Liver (tissue), 9 donors: ENCODE results near the gene MED20. TPM values are rescaled to one million over a fixed set of nuclear protein-coding genes. Genes with fewer than 3 reads are reported as not detected.

Experiments used
- DNase-seq: peaks from one replicate; pipeline ENCODE4 v3.0.0-alpha.2; 2017; ENCODE audit warnings: low spot score
- H3K27ac ChIP-seq, 2 donors: one replicate each; pipeline ENCODE4 v1.7.0; 2013; ENCODE audit warnings: inconsistent platforms in 2 of 2, low read length in 2 of 2, control low read depth in 1 of 2, low read depth in 1 of 2, mild to moderate bottlenecking in 1 of 2
- H3K27me3 ChIP-seq, 4 donors: one replicate each; pipeline versions ENCODE4 v1.6.1 to v1.7.0; 2013; ENCODE audit warnings: low read length in 3 of 4, inconsistent platforms in 1 of 4, mild to moderate bottlenecking in 1 of 4, moderate library complexity in 1 of 4; ENCODE audit not compliant: control insufficient read depth in 4 of 4, insufficient read depth in 4 of 4
- H3K36me3 ChIP-seq, 4 donors: one replicate each; pipeline versions ENCODE4 v1.6.1 to v1.7.0; 2013; ENCODE audit warnings: low read length in 3 of 4, mild to moderate bottlenecking in 3 of 4, low read depth in 1 of 4, moderate library complexity in 1 of 4; ENCODE audit not compliant: control insufficient read depth in 4 of 4, insufficient read depth in 3 of 4
- H3K4me1 ChIP-seq, 4 donors: one replicate each; pipeline versions ENCODE4 v1.6.1 to v1.7.0; 2013; ENCODE audit warnings: low read length in 3 of 4, mild to moderate bottlenecking in 3 of 4, moderate library complexity in 1 of 4; ENCODE audit not compliant: control insufficient read depth in 4 of 4, insufficient read depth in 4 of 4
- H3K4me3 ChIP-seq, 3 donors: one replicate each; pipeline versions ENCODE4 v1.6.1 to v1.7.0; 2013; ENCODE audit warnings: low read length in 3 of 3, control low read depth in 1 of 3, low read depth in 1 of 3, mild to moderate bottlenecking in 1 of 3
- H3K9ac ChIP-seq, 2 donors: one replicate each; pipeline ENCODE4 v1.7.0; 2013; ENCODE audit warnings: low read length in 2 of 2, mild to moderate bottlenecking in 2 of 2, moderate library complexity in 2 of 2, control low read depth in 1 of 2, low read depth in 1 of 2
- H3K9me3 ChIP-seq, 4 donors: one replicate each; pipeline versions ENCODE4 v1.6.1 to v1.7.0; 2013; ENCODE audit warnings: low read length in 3 of 4; ENCODE audit not compliant: control insufficient read depth in 4 of 4
- EGR1 ChIP-seq, 2 donors: IDR thresholded peaks; 2 replicates each; pipeline ENCODE4 v1.6.1; 2016 to 2018; ENCODE audit warnings: antibody characterized with exemption in 2 of 2, low read depth in 2 of 2
- FOXA1 ChIP-seq: IDR thresholded peaks from 2 replicates; pipeline ENCODE4 v1.6.1; 2016; ENCODE audit warnings: antibody characterized with exemption
- FOXA2 ChIP-seq: IDR thresholded peaks from 2 replicates; pipeline ENCODE4 v1.6.1; 2016; ENCODE audit warnings: antibody characterized with exemption
- HNF4A ChIP-seq, 2 donors: conservative IDR thresholded peaks; 2 replicates each; pipeline ENCODE4 v1.6.1; 2016; ENCODE audit warnings: antibody characterized with exemption in 2 of 2, mild to moderate bottlenecking in 2 of 2
- HNF4G ChIP-seq: IDR thresholded peaks from 2 replicates; pipeline ENCODE4 v1.6.1; 2016; ENCODE audit warnings: antibody characterized with exemption
- JUND ChIP-seq, 2 donors: IDR thresholded peaks; 2 replicates each; pipeline ENCODE4 v1.6.1; 2016; ENCODE audit warnings: antibody characterized with exemption in 2 of 2
- NR2F2 ChIP-seq: IDR thresholded peaks from 2 replicates; pipeline ENCODE4 v1.6.1; 2016; ENCODE audit warnings: antibody characterized with exemption
- RAD21 ChIP-seq, 2 donors: IDR thresholded peaks; 2 replicates each; pipeline ENCODE4 v1.6.1; 2016; ENCODE audit warnings: antibody characterized with exemption in 2 of 2, mild to moderate bottlenecking in 2 of 2
- RXRA ChIP-seq, 2 donors: IDR thresholded peaks; 2 replicates each; pipeline ENCODE4 v1.6.1; 2017 to 2018; ENCODE audit warnings: antibody characterized with exemption in 2 of 2, mild to moderate bottlenecking in 1 of 2
- SP1 ChIP-seq: IDR thresholded peaks from 2 replicates; pipeline ENCODE4 v1.6.1; 2018; ENCODE audit warnings: antibody characterized with exemption, mild to moderate bottlenecking
- TAF1 ChIP-seq: conservative IDR thresholded peaks from 2 replicates; pipeline ENCODE4 v1.6.1; 2016; ENCODE audit warnings: antibody characterized with exemption, mild to moderate bottlenecking
- WGBS: extraction: QIAGEN DNeasy Blood & Tissue Kit; methylation state at CpG from one replicate; pipeline ENCODE4 v1.1.7; 2013; 5-methylcytosine and 5-hydroxymethylcytosine counted together
- polyA plus RNA-seq, 2 donors: library from polyadenylated mRNA; stranded (reverse) in 1 of 2; unstranded in 1 of 2; fragments of 200-250 nt in 1 of 2; fragments of >200 nt in 1 of 2; fragmentation: Nextera tagmentation in 1 of 2; extraction: Ambion mirVana in 1 of 2; gene quantifications; one replicate each; pipeline versions ENCODE4 v1.2.1 to v1.2.3, GENCODE V29; 2013 to 2015
- total RNA-seq, 2 donors: library from RNA; depleted of rRNA; stranded (reverse); fragments of >200 nt; gene quantifications; one replicate each; pipeline ENCODE4 v1.2.3, GENCODE V29; 2014
- TF ChIP-seq, protein P1 (sequence below): IDR thresholded peaks from 2 replicates; pipeline ENCODE4 v1.6.1; 2016; ENCODE audit warnings: antibody characterized with exemption
- TF ChIP-seq, protein P2 (sequence below): fragments of 150-350 bp; IDR thresholded peaks from 2 replicates; pipeline ENCODE4 v1.5.1; 2017; ENCODE audit warnings: improper control_type of control experiment, low read depth, low read length; ENCODE audit not compliant: missing input control
- TF ChIP-seq, protein P3 (sequence below): IDR thresholded peaks from 2 replicates; pipeline ENCODE4 v1.6.1; 2016; ENCODE audit warnings: antibody characterized with exemption
- TF ChIP-seq, protein P4 (sequence below): IDR thresholded peaks from 2 replicates; pipeline ENCODE4 v1.6.1; 2016; ENCODE audit warnings: antibody characterized with exemption, mild to moderate bottlenecking
- TF ChIP-seq, protein P5 (sequence below): IDR thresholded peaks from 2 replicates; pipeline ENCODE4 v1.6.1; 2016; ENCODE audit warnings: antibody characterized with exemption
- donor health status: healthy.
- donor health status: healthy.
- donor health status: healthy.
- donor health status: healthy.
- donor health status: healthy.

The MED20 gene
- total and polyA plus RNA-seq, 4 donors: 3.5 to 11.9 (median 8.6) TPM

DNA sequence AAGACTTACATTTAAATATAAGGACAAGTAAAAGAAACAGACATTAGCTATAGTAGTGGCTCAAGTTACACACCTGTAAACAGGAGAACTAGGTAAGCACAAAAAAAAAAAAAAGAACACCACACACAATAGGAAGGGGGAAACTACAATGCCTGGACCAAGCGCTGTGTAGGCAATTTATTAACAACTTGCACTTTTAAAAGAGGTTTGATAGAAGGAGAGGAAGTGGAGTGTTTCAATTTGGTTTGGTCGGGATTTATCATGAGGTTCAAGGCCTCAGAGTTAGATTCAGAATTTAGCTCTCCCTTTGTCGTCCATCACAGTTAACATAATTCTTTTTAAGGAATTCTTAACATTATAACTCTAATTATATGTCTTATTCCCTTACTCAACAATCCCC lies 24.7 kb downstream of the MED20 start:
- Histone ChIP-seq H3K27ac (peak overlapping the region; percentile 73 to 82), H3K27me3 (no peaks in the 10 kb centered on the region), H3K9ac (no peak overlapping the region), H3K4me1 (peaks cover 0 to 19% (median 6%) of the 10 kb centered on the region in 4 donors), H3K4me3 (peak overlapping the region; percentile 77 to 97 (median 85)), H3K36me3 (peaks cover 0 to 7% (median 4%) of the 10 kb centered on the region in 4 donors), H3K9me3 (no peaks in the 10 kb centered on the region)
- DNase-seq: no peak
- TF ChIP-seq FOXA2: no peak
- TF ChIP-seq HNF4G: no peak
- no peak for TF ChIP-seq EGR1 (IDR thresholded peaks at IDR 0.05; ENCODE audit: low read depth in 2 of 2)
- TF ChIP-seq, protein P1, sequence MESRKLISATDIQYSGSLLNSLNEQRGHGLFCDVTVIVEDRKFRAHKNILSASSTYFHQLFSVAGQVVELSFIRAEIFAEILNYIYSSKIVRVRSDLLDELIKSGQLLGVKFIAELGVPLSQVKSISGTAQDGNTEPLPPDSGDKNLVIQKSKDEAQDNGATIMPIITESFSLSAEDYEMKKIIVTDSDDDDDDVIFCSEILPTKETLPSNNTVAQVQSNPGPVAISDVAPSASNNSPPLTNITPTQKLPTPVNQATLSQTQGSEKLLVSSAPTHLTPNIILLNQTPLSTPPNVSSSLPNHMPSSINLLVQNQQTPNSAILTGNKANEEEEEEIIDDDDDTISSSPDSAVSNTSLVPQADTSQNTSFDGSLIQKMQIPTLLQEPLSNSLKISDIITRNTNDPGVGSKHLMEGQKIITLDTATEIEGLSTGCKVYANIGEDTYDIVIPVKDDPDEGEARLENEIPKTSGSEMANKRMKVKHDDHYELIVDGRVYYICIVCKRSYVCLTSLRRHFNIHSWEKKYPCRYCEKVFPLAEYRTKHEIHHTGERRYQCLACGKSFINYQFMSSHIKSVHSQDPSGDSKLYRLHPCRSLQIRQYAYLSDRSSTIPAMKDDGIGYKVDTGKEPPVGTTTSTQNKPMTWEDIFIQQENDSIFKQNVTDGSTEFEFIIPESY: no peak
- TF ChIP-seq FOXA1: no peak
- TF ChIP-seq, protein P2, sequence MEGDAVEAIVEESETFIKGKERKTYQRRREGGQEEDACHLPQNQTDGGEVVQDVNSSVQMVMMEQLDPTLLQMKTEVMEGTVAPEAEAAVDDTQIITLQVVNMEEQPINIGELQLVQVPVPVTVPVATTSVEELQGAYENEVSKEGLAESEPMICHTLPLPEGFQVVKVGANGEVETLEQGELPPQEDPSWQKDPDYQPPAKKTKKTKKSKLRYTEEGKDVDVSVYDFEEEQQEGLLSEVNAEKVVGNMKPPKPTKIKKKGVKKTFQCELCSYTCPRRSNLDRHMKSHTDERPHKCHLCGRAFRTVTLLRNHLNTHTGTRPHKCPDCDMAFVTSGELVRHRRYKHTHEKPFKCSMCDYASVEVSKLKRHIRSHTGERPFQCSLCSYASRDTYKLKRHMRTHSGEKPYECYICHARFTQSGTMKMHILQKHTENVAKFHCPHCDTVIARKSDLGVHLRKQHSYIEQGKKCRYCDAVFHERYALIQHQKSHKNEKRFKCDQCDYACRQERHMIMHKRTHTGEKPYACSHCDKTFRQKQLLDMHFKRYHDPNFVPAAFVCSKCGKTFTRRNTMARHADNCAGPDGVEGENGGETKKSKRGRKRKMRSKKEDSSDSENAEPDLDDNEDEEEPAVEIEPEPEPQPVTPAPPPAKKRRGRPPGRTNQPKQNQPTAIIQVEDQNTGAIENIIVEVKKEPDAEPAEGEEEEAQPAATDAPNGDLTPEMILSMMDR: no peak
- TF ChIP-seq RXRA (IDR thresholded peaks at IDR 0.05): no peak
- TF ChIP-seq, protein P3, sequence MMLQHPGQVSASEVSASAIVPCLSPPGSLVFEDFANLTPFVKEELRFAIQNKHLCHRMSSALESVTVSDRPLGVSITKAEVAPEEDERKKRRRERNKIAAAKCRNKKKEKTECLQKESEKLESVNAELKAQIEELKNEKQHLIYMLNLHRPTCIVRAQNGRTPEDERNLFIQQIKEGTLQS: no peak
- no peak for TF ChIP-seq SP1
- TF ChIP-seq JUND (IDR thresholded peaks at IDR 0.05): no peak
- TF ChIP-seq NR2F2: no peak
- TF ChIP-seq RAD21 (IDR thresholded peaks at IDR 0.05): no peak
- 72% methylated on average over 3 of the region's 3 CpGs for WGBS

DNA sequence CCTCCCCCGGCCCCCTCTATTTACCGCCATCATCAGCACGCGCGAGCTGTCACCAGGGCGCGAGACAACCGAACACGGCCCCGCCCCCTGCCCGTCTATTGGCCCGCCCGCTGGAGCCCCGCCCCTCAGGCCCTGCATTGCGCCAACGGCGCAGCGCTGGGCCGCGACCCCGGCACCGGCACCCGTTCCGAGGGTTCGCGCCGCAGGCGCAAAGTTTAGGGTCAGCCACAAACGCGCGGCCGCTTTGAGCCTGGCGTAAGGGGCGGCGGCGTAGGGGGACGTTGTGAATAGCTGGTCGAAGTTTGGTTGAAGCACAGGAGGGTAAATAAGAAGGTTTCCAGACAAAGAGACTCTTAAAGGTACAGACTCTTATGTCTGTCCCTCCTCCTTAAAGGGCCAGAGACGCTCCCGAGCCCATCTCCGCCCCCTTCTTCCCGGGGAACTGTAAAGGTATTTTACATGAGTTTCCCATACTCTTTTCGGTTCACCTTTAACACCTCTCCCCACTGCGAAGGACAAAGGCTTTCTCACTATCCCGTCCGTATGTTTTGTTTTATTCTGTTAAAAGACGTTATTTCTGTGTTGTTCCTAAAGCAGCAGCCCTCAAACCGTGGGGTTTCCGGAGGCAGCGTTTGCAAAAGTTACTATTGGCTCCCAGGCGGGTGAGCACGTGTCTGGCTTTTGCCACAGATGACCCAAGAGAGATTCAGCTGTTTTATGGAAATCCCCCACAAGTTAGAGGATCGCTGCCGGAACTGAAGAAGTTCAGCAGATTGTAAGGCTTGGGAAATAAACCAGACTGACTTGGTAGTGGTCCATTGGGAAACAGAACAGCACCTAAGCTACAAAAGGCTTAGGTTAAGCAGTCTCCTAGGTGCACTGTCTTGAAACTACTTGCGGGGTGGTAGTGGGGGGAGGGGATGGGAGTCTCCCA lies 25.4 kb downstream of the MED20 start, which contains the start of gene USP49:
TSS of gene USP49 (minus strand) at position 76 of the 934 bp plus-strand sequence. CDS start 88,392 bp downstream, outside the sequence.
- peak within 1 kb of the TSS; percentile 77 to 97 (median 85) for H3K4me3 ChIP-seq
- H3K9ac ChIP-seq: peak within 1 kb of the TSS in 1 of 2 donors; percentile 69
- peak within 1 kb of the TSS; percentile 73 to 82 for H3K27ac ChIP-seq
- no peaks in the 10 kb centered on the region for H3K9me3 ChIP-seq
- no peaks in the 10 kb centered on the region for H3K27me3 ChIP-seq
- peaks cover 0 to 5% (median 3%) of the 10 kb centered on the region in 4 donors for H3K36me3 ChIP-seq
- DNase-seq: peak; percentile 95
- WGBS: under 1% methylated on average over 55 of the region's 55 CpGs
- H3K4me1 ChIP-seq: peaks cover 0 to 19% (median 6%) of the 10 kb centered on the region in 4 donors
- TF ChIP-seq, protein P4, sequence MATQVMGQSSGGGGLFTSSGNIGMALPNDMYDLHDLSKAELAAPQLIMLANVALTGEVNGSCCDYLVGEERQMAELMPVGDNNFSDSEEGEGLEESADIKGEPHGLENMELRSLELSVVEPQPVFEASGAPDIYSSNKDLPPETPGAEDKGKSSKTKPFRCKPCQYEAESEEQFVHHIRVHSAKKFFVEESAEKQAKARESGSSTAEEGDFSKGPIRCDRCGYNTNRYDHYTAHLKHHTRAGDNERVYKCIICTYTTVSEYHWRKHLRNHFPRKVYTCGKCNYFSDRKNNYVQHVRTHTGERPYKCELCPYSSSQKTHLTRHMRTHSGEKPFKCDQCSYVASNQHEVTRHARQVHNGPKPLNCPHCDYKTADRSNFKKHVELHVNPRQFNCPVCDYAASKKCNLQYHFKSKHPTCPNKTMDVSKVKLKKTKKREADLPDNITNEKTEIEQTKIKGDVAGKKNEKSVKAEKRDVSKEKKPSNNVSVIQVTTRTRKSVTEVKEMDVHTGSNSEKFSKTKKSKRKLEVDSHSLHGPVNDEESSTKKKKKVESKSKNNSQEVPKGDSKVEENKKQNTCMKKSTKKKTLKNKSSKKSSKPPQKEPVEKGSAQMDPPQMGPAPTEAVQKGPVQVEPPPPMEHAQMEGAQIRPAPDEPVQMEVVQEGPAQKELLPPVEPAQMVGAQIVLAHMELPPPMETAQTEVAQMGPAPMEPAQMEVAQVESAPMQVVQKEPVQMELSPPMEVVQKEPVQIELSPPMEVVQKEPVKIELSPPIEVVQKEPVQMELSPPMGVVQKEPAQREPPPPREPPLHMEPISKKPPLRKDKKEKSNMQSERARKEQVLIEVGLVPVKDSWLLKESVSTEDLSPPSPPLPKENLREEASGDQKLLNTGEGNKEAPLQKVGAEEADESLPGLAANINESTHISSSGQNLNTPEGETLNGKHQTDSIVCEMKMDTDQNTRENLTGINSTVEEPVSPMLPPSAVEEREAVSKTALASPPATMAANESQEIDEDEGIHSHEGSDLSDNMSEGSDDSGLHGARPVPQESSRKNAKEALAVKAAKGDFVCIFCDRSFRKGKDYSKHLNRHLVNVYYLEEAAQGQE: no peak
- TF ChIP-seq, protein P1: no peak
- TF ChIP-seq NR2F2: peak; percentile 50
- no peak for TF ChIP-seq JUND (IDR thresholded peaks at IDR 0.05)
- peak; percentile 48 for TF ChIP-seq SP1
- TF ChIP-seq, protein P3: no peak
- TF ChIP-seq RAD21 (IDR thresholded peaks at IDR 0.05): no peak
- no peak for TF ChIP-seq HNF4G
- peak; percentile 25 to 28 for TF ChIP-seq RXRA (IDR thresholded peaks at IDR 0.05)
- TF ChIP-seq HNF4A (conservative IDR thresholded peaks at IDR 0.05): peak; percentile 4 to 26
- TF ChIP-seq, protein P5, sequence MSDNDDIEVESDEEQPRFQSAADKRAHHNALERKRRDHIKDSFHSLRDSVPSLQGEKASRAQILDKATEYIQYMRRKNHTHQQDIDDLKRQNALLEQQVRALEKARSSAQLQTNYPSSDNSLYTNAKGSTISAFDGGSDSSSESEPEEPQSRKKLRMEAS: peak; percentile 85
- TF ChIP-seq FOXA2: peak; percentile 17
- TF ChIP-seq, protein P2: no peak
- peak in 1 of 2 donors; percentile 61 for TF ChIP-seq EGR1 (IDR thresholded peaks at IDR 0.05; ENCODE audit: low read depth in 2 of 2)
- no peak for TF ChIP-seq TAF1
